ENCODE measurements around the gene IMMT.

DNA sequence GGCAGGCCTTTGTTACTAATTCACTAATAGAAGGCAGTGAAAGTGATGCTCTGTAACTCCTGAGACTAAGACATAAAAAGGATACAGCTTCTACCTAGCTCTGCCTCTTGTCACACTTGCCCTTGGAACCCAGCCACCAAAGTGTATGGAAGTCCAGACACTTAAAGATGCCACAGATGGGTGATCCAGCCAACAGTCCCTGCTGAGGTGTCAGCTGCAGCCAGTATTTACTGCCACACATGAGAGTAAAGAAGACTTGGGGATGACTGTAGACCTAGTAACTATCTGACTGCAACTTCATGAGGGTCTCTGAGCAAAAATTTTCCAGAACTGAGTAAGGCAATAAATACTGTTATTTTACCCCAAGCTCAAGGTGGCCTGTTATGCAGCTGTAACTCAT lies 8.8 kb downstream of the IMMT start:
- TF ChIP-seq, protein P1, sequence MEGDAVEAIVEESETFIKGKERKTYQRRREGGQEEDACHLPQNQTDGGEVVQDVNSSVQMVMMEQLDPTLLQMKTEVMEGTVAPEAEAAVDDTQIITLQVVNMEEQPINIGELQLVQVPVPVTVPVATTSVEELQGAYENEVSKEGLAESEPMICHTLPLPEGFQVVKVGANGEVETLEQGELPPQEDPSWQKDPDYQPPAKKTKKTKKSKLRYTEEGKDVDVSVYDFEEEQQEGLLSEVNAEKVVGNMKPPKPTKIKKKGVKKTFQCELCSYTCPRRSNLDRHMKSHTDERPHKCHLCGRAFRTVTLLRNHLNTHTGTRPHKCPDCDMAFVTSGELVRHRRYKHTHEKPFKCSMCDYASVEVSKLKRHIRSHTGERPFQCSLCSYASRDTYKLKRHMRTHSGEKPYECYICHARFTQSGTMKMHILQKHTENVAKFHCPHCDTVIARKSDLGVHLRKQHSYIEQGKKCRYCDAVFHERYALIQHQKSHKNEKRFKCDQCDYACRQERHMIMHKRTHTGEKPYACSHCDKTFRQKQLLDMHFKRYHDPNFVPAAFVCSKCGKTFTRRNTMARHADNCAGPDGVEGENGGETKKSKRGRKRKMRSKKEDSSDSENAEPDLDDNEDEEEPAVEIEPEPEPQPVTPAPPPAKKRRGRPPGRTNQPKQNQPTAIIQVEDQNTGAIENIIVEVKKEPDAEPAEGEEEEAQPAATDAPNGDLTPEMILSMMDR (conservative IDR thresholded peaks at IDR 0.05; ENCODE audit: low read depth, low read length), result no peak
- TF ChIP-seq EZH2 (IDR thresholded peaks at IDR 0.05; ENCODE audit: low read length, unreplicated experiment), result no peak

All from PC-3 (cell line).